WTC11 (cell line): ENCODE data around the gene MALAT1. TPM values are rescaled to one million over a fixed set of nuclear protein-coding genes. Genes with fewer than 3 reads are reported as not detected.

Source experiments
- ATAC-seq: fragments of 200-7000 bp; cut with Tn5 transposase; 2 replicates; pipeline ENCODE4 v1.10.0; 2021; ENCODE audit warnings: mild to moderate bottlenecking, moderate library complexity
- CTCF ChIA-PET: fragments of 300-600 bp; sonication (Branson Sonifier 250); formaldehyde crosslinking; loops from one replicate; lab custom pipeline; 2021; ENCODE audit warnings: antibody characterized with exemption; lab: Charles Lee
- POLR2A ChIA-PET: fragments of 350-600 bp; sonication (Branson Sonifier 250); formaldehyde crosslinking; loops from one replicate; lab custom pipeline; 2021; ENCODE audit warnings: antibody characterized with exemption; lab: Charles Lee
- DNase-seq: peaks from one replicate; pipeline ENCODE4 v3.0.0; 2021; ENCODE audit warnings: low spot score
- H3K27ac Mint-ChIP-seq: 2 replicates; pipeline ENCODE4 v1.8.0; 2021; ENCODE audit warnings: mixed read lengths
- H3K27me3 Mint-ChIP-seq: 2 replicates; pipeline ENCODE4 v1.8.0; 2021; ENCODE audit warnings: low read depth, mild to moderate bottlenecking, moderate library complexity, mixed read lengths
- H3K36me3 Mint-ChIP-seq: 2 replicates; pipeline ENCODE4 v1.8.0; 2021; ENCODE audit warnings: mixed read lengths
- H3K4me1 Mint-ChIP-seq: 2 replicates; pipeline ENCODE4 v1.8.0; 2022; ENCODE audit warnings: mixed read lengths
- H3K4me3 Mint-ChIP-seq: 2 replicates; pipeline ENCODE4 v1.8.0; 2021; ENCODE audit warnings: mild to moderate bottlenecking, moderate library complexity, mixed read lengths
- H3K9me3 Mint-ChIP-seq: 2 replicates; pipeline ENCODE4 v1.8.0; 2021; ENCODE audit warnings: mixed read lengths
- AFF4 ChIP-seq: sonication (generic); formaldehyde crosslinking; IDR thresholded peaks from 2 replicates; pipeline ENCODE4 v1.8.1; 2023; ENCODE audit warnings: mild to moderate bottlenecking, missing genetic modification reagents, borderline replicate concordance
- E2F1 ChIP-seq: sonication (generic); formaldehyde crosslinking; IDR thresholded peaks from 2 replicates; pipeline ENCODE4 v1.8.0; 2022; ENCODE audit warnings: mild to moderate bottlenecking, missing genetic modification reagents
- ETV6 ChIP-seq: sonication (generic); formaldehyde crosslinking; IDR thresholded peaks from 2 replicates; pipeline ENCODE4 v1.8.1; 2022; ENCODE audit warnings: mild to moderate bottlenecking, missing genetic modification reagents
- FOXJ3 ChIP-seq: sonication (generic); formaldehyde crosslinking; IDR thresholded peaks from 2 replicates; pipeline ENCODE4 v1.9.0; 2021; ENCODE audit warnings: missing genetic modification reagents, mild to moderate bottlenecking, borderline replicate concordance
- FOXP1 ChIP-seq: sonication (generic); formaldehyde crosslinking; IDR thresholded peaks from 2 replicates; pipeline ENCODE4 v1.8.0; 2022; ENCODE audit warnings: missing genetic modification reagents, mild to moderate bottlenecking, moderate library complexity, borderline replicate concordance
- FOXP4 ChIP-seq: sonication (generic); formaldehyde crosslinking; IDR thresholded peaks from 2 replicates; pipeline ENCODE4 v1.8.0; 2022; ENCODE audit warnings: mild to moderate bottlenecking, missing genetic modification reagents
- NFYB ChIP-seq: sonication (generic); formaldehyde crosslinking; conservative IDR thresholded peaks from 2 replicates; pipeline ENCODE4 v1.8.0; 2022; ENCODE audit warnings: low read depth, missing genetic modification reagents
- NR3C1 ChIP-seq: sonication (generic); formaldehyde crosslinking; conservative IDR thresholded peaks from 2 replicates; pipeline ENCODE4 v1.8.1; 2023; ENCODE audit warnings: low read depth, mild to moderate bottlenecking, missing genetic modification reagents
- PRDM15 ChIP-seq: sonication (generic); formaldehyde crosslinking; IDR thresholded peaks from 2 replicates; pipeline ENCODE4 v1.8.0; 2022; ENCODE audit warnings: missing genetic modification reagents
- TCF7 ChIP-seq: sonication (generic); formaldehyde crosslinking; IDR thresholded peaks from 2 replicates; pipeline ENCODE4 v1.8.0; 2022; ENCODE audit warnings: mild to moderate bottlenecking, low read depth, missing genetic modification reagents, moderate library complexity
- ZNF121 ChIP-seq: sonication (generic); formaldehyde crosslinking; IDR thresholded peaks from 2 replicates; pipeline ENCODE4 v1.8.0; 2023; ENCODE audit warnings: missing genetic modification reagents
- ZNF138 ChIP-seq: sonication (generic); formaldehyde crosslinking; conservative IDR thresholded peaks from 2 replicates; pipeline ENCODE4 v1.8.1; 2022; ENCODE audit warnings: mild to moderate bottlenecking, moderate library complexity, missing genetic modification reagents
- ZNF317 ChIP-seq: sonication (generic); formaldehyde crosslinking; IDR thresholded peaks from 2 replicates; pipeline ENCODE4 v1.8.1; 2023; ENCODE audit warnings: low read depth, mild to moderate bottlenecking, moderate library complexity, missing genetic modification reagents, borderline replicate concordance
- ZNF423 ChIP-seq: fragments of 250-450 bp; sonication (Bioruptor Pico); IDR thresholded peaks from 2 replicates; pipeline ENCODE4 v2.1.2; 2022; ENCODE audit warnings: mild to moderate bottlenecking, moderate library complexity
- total RNA-seq: library from RNA; stranded (reverse); gene quantifications from 3 replicates; pipeline ENCODE4 v1.2.3, GENCODE V29; 2021

The MALAT1 gene
- total RNA-seq, 1 experiment from 2014 or later: 1,830 TPM

GRCh38 chr11:65477149-65477965 is 21.5 kb upstream of the MALAT1 start (continued):
- TF ChIP-seq NFYB: no peak
- TF ChIP-seq ETV6 (CRISPR knock-in tag): peak; percentile 71
- TF ChIP-seq PRDM15 (CRISPR knock-in tag): no peak
- no peak for TF ChIP-seq FOXJ3 (CRISPR knock-in tag)
- TF ChIP-seq FOXP4 (CRISPR knock-in tag): 0 out of 2 replicates have a peak, but pooled peaks have one; percentile 39

- ATAC-seq: no peak
- POLR2A ChIA-PET: interaction anchor here (1.2 to 5.6 kb wide), 8 partner anchors 10 to 62 kb away, joined by 3 to 248 read pairs (median 23); partner anchors contain the start of genes MALAT1 and NEAT1
- no peak overlapping the region for H3K27ac Mint-ChIP-seq
Observed at GRCh38 chr11:65478388-65479183, 20.3 kb upstream of the MALAT1 start.

More at GRCh38 chr11:65478388-65479183, 20.3 kb upstream of the MALAT1 start:
- CTCF ChIA-PET: interaction anchor here (1.1 to 6.5 kb wide), 15 partner anchors 10 to 164 kb away, joined by 3 to 129 read pairs (median 5); partner anchors contain the start of genes CDC42EP2, FAM89B, MALAT1 and ZNRD2
- TF ChIP-seq NR3C1 (CRISPR knock-in tag): no peak
- no peak for TF ChIP-seq AFF4
- TF ChIP-seq ETV6 (CRISPR knock-in tag): no peak
- no peak for TF ChIP-seq ZNF138 (CRISPR knock-in tag)
- TF ChIP-seq TCF7: 0 out of 2 replicates have a peak, but pooled peaks have one; percentile 37
- TF ChIP-seq E2F1 (CRISPR knock-in tag): no peak
- TF ChIP-seq ZNF121 (CRISPR knock-in tag): no peak
- TF ChIP-seq ZNF423: no peak
- 0 out of 2 replicates have a peak, but pooled peaks have one; percentile 51 for TF ChIP-seq FOXP1
- TF ChIP-seq ZNF317: no peak
- Mint-ChIP-seq H3K4me1 (peaks cover 36% of the 10 kb centered on the region), H3K36me3 (no peaks in the 10 kb centered on the region), H3K4me3 (no peak overlapping the region), H3K27me3 (no peaks in the 10 kb centered on the region; the same call in 1 of the 2 replicates), H3K9me3 (no peaks in the 10 kb centered on the region)
- DNase-seq: no peak
